AG09309 (cell line): Measurements from ENCODE around the gene BEGAIN.

Experiments used
- DNase-seq: peaks from one replicate; pipeline ENCODE4 v3.0.0-alpha.2; 2010; ENCODE audit warnings: low read depth
- H3K4me3 ChIP-seq: 2 replicates; pipeline ENCODE4 v1.5.1; 2011; ENCODE audit warnings: mild to moderate bottlenecking, low read depth, low read length, moderate library complexity; ENCODE audit not compliant: control insufficient read depth
- CTCF ChIP-seq: IDR thresholded peaks from 2 replicates; pipeline ENCODE4 v1.5.1; 2011; ENCODE audit warnings: mild to moderate bottlenecking, low read depth, low read length, inconsistent platforms; ENCODE audit not compliant: insufficient read depth, control insufficient read depth; ENCODE audit errors: missing control alignments

BEGAIN gene

DNA sequence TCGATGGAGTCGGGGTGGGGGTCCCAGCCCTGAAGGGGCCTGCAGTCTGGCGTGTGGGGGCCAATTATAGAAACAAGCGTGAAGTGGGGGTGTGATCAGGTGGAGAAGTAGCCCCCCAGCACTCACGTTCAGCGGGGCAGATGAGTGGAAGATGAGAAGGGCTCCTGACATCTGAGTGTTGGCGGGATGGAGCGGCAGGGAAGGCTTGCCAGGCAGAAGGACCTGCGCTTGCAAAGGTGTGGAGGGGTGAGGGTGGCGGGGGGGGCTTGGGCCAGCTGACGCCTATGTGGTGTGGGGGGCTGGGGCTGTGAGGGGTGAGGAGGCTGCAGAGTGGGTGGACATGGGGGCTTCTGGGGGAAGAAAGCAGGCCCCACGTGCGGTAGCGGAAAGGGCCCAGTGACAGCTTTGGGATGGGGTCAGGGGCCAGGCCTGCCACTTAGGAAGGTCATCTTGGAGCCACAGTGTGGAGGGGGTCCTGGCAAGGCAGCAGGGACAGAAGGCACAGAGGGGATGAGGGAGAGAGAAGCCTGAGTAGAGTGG, 22.2 kb upstream of the BEGAIN start:
- DNase-seq = no peak
- no peak for TF ChIP-seq CTCF
- H3K4me3 ChIP-seq = no peak overlapping the region

DNA sequence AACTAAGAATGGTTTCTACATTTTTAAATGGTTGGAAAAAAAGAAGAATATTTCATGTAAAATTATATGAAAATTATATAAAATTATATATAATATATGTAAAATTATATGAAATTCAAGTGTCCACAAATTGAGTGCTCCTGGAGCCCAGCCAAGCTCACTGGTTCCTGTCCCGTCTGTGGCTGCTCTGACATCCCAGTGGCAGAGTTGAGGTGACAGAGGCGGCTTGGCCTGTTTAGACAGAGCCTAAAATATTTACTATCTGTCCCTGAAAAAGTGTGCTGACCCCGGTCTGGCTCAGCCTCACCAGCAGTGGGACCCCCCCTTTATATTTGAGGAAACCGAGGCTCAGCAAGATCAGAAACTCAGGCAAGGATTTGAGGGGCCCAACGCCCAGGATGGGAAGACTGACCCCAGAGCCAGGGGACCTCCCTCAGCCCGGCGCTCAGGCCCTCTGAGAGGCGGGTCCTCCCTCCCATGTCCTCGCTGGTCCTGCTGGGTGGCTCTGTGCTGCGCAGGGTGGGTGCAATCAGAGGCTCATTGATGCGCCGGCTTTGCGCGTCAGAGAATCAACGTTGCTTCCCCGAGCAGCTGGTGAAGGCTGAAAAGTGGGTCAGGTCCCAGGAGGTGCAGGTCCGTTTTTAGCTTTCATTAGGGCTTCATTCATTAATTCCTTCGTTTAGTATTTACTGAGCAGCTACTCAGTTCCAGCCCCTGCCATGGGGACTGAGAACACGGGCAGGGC, 21.5 kb upstream of the BEGAIN start:
- no peak for TF ChIP-seq CTCF

GRCh38 chr14:100608064-100608463, 20.8 kb upstream of the BEGAIN start:
- DNase-seq = no peak
- no peak overlapping the region for H3K4me3 ChIP-seq
- TF ChIP-seq CTCF = no peak

More for the DNA sequence above, 21.5 kb upstream of the BEGAIN start:
- no peak for DNase-seq
- no peak overlapping the region for H3K4me3 ChIP-seq

GRCh38 chr14:100607611-100607956, 20.4 kb upstream of the BEGAIN start:
- no peak for TF ChIP-seq CTCF
- DNase-seq = no peak
- no peak overlapping the region for H3K4me3 ChIP-seq

- no peak for TF ChIP-seq CTCF
- DNase-seq = no peak
- H3K4me3 ChIP-seq = no peak overlapping the region
Observed at GRCh38 chr14:100606687-100607610, 19.7 kb upstream of the BEGAIN start.

- no peak for DNase-seq
- H3K4me3 ChIP-seq = no peak overlapping the region
- TF ChIP-seq CTCF = no peak
Observed at GRCh38 chr14:100605706-100606686, 18.8 kb upstream of the BEGAIN start.
